Lower leg skin (tissue), 4 donors: ENCODE data around the gene HYKK. TPM values are rescaled to one million over a fixed set of nuclear protein-coding genes. Genes with fewer than 3 reads are reported as not detected.
"Not testable (repeated sequence)": the region's sequence is repeated elsewhere in the genome, so short reads cannot be mapped to it uniquely, and the experiment has no call there.

Experiments used
- DNase-seq, 2 donors: peaks; one replicate each; pipeline ENCODE4 v3.0.0-alpha.2; 2019; ENCODE audit warnings: low spot score in 2 of 2
- H3K4me3 ChIP-seq: fragments of 200-600 bp; sonication (generic); 2 replicates; pipeline ENCODE4 v1.5.1; 2017; ENCODE audit warnings: mild to moderate bottlenecking, low read depth; ENCODE audit not compliant: poor library complexity, severe bottlenecking
- POLR2A ChIP-seq, 2 donors: fragments of 450-650 bp; IDR thresholded peaks; one replicate each; pipeline ENCODE4 v1.6.1; 2016 to 2017; ENCODE audit warnings: antibody characterized with exemption in 2 of 2, mild to moderate bottlenecking in 1 of 2, moderate library complexity in 1 of 2
- WGBS, 2 donors: methylation state at CpG; one replicate each; pipeline ENCODE4 v1.1.5; 2018; 5-methylcytosine and 5-hydroxymethylcytosine counted together
- intact Hi-C: fragments of 100-400 bp; cut with DNase I; formaldehyde crosslinking; loops from one replicate; pipeline ENCODE4 v1.15.0; 2023; ENCODE audit warnings: low total_unique reads
- total RNA-seq, 4 donors: library from RNA; depleted of rRNA; stranded (reverse); fragments of >200 nt; gene quantifications; one replicate each; pipeline ENCODE4 v1.1.0, GENCODE V29; 2016
- TF ChIP-seq, protein P1 (sequence below), 3 donors: fragments of 450-650 bp; IDR thresholded peaks; one replicate each; pipeline ENCODE4 v1.5.1; 2016; ENCODE audit warnings: antibody characterized with exemption in 3 of 3, mild to moderate bottlenecking in 3 of 3, moderate library complexity in 2 of 3

HYKK gene
- total RNA-seq, 4 donors from 2014 or later, result 2.9 to 5.5 (median 4.1) TPM

DNA sequence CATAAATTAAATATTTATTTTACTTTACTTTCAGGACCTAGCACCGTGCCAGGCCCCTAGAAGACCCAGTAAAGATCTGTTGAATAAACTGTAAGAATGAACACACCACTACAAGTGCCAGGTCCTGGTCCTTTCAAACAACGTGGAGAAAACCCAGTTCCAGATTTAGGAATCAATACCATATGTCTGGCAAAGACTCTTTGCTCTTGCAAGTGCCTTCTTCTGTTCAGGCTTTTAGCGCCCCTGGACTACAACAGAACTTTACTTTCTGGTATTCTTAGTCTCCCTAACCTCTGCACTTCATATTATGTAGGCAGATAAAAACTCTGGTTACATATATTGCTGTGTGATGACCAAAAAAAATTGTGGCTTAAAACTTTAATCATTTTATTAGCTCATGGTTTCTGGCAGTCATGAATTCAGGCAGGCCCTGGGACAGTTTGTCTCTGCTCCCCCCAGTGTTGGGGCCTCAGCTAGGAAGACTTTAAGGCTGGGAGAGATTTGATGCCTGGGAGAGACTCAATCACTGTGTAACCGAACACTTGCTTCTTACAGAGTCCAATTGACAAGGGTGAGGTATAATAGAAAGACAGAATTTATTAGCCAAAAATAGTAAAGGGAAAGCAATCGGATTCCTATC lies 30.0 kb downstream of the HYKK start:
- 64 to 66% methylated on average over 5 of the region's 5 CpGs for WGBS, 2 donors
- DNase-seq, result no peak
- TF ChIP-seq, protein P1, sequence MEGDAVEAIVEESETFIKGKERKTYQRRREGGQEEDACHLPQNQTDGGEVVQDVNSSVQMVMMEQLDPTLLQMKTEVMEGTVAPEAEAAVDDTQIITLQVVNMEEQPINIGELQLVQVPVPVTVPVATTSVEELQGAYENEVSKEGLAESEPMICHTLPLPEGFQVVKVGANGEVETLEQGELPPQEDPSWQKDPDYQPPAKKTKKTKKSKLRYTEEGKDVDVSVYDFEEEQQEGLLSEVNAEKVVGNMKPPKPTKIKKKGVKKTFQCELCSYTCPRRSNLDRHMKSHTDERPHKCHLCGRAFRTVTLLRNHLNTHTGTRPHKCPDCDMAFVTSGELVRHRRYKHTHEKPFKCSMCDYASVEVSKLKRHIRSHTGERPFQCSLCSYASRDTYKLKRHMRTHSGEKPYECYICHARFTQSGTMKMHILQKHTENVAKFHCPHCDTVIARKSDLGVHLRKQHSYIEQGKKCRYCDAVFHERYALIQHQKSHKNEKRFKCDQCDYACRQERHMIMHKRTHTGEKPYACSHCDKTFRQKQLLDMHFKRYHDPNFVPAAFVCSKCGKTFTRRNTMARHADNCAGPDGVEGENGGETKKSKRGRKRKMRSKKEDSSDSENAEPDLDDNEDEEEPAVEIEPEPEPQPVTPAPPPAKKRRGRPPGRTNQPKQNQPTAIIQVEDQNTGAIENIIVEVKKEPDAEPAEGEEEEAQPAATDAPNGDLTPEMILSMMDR (IDR thresholded peaks at IDR 0.05), result no peak
- no peak for TF ChIP-seq POLR2A (IDR thresholded peaks at IDR 0.05)
- intact Hi-C loops, result no loop called here
- H3K4me3 ChIP-seq, result no peak overlapping the region

DNA sequence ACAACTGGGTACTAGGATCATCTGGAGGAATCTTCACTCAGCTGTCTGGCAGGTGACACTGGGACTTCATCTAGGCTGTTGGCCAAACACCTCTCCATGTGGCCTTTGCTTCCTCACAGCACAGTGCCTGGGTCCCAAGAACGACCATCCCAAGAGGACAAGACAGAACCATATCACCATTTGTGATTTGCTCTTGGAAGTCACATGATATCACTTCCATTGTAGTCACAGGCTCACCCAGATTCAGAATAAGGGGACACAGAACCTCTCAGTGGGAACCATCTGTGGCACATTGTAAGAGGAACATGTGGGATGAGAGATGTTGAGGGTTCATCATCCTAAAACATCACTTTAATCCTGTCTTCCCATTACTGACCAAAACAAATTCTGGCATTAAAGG lies 31.0 kb downstream of the HYKK start:
- no peak overlapping the region for H3K4me3 ChIP-seq
- intact Hi-C loops, result no loop called here
- TF ChIP-seq, protein P1 (IDR thresholded peaks at IDR 0.05), result no peak
- 78 to 79% methylated on average over 1 of the region's 1 CpG for WGBS, 2 donors
- no peak for DNase-seq

DNA sequence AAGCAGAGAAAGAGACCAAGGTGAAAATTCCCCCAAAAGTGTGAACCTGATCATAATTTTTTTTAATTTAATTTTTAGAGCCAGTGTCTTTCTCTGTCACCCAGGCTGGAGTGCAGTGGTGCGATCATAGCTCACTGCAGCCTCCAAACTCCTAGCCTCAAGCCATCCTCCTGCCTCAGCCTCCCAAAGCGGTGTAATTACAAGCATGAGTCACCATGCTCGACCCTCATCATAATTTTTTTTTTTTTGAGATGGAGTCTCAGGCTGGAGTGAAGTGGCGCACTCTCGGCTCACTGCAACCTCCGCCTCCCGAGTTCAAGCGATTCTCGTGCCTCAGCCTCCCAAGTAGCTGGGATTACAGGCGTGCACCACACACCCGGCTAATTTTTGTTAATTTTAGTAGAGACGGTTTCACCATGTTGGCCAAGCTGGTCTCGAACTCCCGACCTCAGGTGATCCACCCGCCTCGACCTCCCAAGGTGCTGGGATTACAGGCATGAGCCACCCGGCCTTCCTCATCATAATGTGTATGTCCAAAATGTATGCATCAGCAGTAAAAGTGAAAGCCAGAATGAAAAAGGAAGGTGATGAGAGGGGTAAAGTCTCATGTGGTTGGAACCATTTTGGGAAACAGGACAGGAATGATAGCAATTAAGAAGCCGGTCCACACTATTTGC lies 32.2 kb downstream of the HYKK start:
- intact Hi-C loops, DNase-seq: not testable (repeated sequence)
- peak overlapping the region; percentile 72 for H3K4me3 ChIP-seq
- WGBS, 2 donors, result 73 to 77% methylated on average over 18 of the region's 18 CpGs

DNA sequence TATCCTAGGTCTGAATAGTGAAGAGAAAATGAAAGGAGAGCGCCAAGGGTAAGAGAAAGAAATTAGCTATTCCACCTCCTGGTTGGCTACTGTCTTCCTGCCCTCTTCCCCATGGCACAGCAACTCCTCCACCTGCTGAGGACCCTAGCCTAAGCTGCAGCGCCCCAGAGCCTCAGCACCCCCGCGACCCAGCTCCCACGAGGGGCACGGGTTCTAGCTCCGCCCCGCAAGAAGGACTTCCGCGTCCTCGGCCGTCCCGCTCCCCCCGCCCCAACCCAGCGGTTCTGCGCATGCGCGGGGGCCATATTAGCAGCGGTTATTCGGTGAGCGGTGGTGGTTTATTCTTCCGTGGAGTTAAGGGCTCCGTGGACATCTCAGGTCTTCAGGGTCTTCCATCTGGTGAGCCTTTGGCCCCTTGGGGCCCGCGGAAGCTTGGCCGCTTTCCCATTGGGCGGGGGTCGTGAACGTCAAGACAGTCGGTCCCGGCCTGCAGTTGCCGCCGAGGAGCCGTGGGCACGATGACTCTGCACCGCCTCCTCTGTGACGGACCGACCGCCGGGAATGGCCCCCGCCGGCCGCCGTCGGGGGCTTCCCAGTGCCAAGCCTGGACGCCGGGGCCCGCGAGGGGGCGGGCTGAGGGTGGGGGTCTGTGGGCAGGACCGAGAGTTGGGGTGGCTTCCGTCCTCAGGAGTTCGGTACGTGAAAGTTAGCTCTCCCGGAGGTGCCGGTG lies 32.9 kb downstream of the HYKK start, which contains the start of gene PSMA4:
Gene PSMA4, plus strand, starts transcription at position 304 of the 730 bp plus-strand sequence. CDS start 1,484 bp downstream, outside the sequence.
- H3K4me3 ChIP-seq, result peak within 1 kb of the TSS; percentile 72
- peak; percentile 91 to 99 for DNase-seq
- TF ChIP-seq, protein P1 (IDR thresholded peaks at IDR 0.05), result no peak
- TF ChIP-seq POLR2A (IDR thresholded peaks at IDR 0.05), result peak in 1 of 2 donors; percentile 75
- 0 to 1% methylated on average over 27 to 46 of the region's 56 CpGs for WGBS, 2 donors
- intact Hi-C loops, result no loop called here

DNA sequence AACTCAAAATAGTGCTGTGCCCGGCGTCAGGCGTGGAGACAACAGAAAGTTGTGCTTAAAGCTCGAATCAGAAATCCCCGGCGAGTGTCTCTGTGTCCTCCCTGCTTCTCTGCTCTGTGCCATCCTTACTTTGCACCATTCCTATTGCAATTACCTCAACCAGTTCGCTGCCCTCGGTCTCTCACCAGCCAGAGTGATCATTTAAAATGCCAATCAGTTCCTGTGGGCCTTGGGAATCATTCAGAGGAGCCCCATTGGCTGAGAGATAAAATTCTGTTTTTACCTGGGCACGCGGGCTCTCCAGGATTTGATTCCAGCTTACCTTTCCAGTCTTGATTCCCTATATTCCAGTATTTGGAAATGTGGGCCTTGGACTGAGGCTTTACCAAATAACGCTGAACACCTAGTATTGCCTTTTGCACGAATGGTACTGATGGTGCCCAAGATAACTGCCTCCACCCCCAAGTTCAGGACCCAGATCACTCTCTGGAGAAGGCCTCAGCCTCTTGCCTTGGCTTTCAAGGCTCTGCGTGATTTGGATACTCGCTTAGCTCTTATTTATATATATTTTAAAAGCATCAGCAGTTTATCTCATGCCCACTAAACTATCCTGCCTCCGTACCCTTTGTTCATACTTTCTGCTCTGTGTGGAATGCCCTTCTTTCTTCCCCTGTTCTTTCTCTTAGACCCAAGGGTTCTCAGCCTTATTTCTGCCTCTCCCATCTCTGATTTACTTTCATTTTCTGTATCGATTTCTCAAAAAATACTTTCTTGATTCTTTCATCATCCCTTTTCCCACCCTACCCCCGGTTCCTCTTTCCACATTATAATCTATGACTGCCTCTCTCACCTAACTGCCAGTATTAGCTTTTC lies 33.7 kb downstream of the HYKK start:
- no peak for DNase-seq
- WGBS, 2 donors, result 2% methylated on average over 17 of the region's 17 CpGs
- intact Hi-C loops, result no loop called here
- TF ChIP-seq, protein P1 (IDR thresholded peaks at IDR 0.05), result no peak
- no peak for TF ChIP-seq POLR2A (IDR thresholded peaks at IDR 0.05)
- H3K4me3 ChIP-seq, result peak overlapping the region; percentile 72
